HG03135 (cell line): ENCODE measurements around the gene PLLP.

Source experiments
- ATAC-seq: cut with Tn5 transposase; IDR thresholded peaks from one replicate; pipeline ENCODE4 v1.9.1; 2021; ENCODE audit warnings: mild to moderate bottlenecking, moderate library complexity; ENCODE audit not compliant: unreplicated experiment

The PLLP gene, protein sequence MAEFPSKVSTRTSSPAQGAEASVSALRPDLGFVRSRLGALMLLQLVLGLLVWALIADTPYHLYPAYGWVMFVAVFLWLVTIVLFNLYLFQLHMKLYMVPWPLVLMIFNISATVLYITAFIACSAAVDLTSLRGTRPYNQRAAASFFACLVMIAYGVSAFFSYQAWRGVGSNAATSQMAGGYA

DNA sequence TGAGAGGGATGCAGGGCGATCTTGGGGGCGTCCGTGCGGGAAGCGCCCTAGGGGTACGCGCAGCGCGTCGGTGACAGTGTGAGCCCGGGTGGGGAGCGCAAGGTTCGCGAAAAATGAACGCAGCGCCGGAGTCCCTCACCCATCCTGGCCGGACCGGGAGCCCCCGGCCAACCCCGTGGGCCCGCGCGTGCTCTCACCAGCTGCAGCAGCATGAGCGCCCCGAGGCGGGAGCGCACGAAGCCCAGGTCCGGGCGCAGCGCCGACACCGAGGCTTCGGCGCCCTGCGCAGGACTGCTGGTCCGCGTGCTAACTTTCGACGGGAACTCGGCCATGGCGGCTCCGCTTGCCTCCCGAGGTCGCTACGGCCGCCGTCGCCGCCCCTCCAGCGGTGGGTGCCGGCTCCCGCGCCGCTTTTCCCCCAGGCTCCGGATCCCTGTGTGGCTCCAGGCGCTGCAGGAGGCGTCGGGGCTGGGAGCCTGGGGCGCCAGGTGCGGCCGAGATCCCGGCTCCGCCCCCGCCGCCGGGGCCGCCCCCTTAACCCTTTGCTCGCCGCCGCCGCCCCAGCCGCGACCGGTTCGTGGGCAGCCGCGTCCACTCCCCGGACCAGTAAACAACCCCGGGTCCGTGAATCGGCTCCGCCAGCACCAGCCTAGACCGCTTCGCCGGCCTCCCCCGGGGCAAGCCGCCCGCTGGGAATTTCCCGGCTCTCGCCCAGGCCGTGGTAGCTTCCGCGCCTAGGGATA, at the start of gene PLLP:
Gene PLLP, minus strand, starts transcription at position 464 of the 743 bp plus-strand sequence. Its CDS starts 132 bp downstream, at position 332.
- no peak for ATAC-seq

DNA sequence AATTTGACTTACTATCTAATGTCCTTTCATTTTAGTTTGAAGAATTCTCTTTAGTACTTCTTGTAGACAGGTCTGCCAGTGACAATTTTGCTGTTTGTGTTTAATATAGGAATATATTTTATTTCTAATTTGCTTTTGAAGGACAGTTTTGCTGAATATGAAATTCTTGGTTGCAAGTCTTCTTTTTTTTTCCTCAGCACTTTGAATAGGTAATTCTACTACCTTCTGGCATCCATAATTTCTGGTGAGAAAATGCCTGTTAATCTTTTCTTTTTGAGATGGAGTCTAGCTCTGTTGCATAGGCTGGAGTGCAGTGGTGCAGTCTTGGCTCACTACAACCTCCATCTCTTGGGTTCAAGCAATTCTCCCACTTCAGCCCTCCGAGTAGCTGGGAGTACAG, 48.9 kb upstream of the PLLP start:
- ATAC-seq: no peak

DNA sequence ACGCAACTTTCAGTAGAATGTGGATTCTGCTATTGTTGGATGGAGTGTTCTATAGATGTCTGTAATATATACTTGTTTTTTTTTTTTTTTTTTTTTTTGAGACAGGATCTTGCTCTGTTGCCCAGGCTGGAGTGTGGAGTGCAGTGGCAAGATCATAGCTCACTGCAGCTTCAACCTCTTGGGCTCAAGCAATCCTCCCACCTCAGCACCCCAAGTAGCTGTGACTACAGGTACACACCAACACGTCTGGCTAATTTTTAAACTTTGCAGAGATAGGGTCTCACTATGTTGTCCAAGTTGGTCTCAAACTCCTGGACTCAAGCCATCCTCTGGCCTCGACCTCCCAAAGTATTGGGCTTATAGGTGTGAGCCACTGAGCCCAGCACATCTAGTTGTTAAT, 46.9 kb upstream of the PLLP start:
- ATAC-seq: no peak

DNA sequence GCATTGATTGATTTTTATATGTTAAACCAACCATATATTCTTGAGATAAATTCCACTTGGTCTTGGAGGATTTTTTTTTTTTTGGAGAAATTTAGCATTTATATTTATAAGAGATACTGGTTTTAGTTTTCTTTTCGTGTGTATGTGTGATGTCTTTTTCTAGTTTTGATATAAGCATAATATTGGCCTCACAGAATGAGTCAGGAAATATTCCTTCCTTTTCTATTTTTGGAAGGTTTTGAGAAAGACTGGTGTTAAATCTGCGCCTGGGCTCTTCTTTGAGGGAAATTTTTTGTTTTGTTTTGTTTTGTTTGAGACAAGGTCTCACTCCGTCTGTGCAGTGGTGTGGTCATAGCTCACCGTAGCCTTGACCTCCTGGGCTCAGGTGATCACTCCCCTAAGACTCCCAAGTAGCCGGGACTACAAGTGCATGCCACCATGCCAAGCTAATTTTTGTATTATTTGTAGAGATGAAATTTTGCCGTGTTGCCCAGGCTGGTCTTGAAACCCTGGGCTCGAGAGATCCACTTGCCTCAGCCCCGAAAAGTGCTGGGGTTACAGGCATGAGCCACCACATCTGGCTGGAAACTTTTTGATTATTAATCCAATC, 45.4 kb upstream of the PLLP start:
- ATAC-seq: no peak

DNA sequence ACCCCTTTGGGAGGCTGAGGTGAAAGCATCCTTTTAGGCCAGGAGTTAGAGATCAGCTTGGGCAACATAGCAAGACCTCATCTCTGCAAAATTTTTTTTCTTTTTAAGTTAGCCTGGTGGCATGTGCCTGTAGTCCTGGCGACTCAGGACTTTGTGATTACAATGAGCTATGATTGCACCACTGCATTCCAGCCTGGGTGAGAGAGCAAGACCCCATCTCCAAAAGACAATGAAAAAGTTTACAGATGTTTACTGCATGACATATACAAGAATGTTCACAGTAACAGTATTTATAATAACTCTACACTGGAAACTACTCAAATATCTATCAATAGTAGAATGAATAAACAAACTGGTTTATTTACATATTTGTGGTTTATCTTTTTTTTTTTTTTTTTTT, 41.0 kb upstream of the PLLP start:
- no peak for ATAC-seq

DNA sequence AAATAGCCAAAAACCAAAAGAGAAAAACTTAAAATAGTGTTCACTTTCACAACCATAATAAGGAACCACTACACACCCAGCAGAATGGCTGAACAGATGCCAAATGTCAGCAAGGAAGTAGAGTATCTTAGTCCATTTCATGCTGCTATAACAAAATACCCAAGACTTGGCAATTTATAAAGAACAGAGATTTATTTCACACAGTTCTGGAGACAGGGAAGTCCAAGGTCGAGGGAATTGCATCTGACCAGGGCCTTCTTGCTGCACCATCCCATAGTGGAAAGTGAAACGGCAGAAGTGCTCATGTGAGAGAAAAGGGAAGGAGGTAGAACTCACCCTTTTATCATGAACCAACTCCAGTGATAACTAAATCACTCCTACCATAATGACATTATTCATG, 40.3 kb upstream of the PLLP start:
- no peak for ATAC-seq

DNA sequence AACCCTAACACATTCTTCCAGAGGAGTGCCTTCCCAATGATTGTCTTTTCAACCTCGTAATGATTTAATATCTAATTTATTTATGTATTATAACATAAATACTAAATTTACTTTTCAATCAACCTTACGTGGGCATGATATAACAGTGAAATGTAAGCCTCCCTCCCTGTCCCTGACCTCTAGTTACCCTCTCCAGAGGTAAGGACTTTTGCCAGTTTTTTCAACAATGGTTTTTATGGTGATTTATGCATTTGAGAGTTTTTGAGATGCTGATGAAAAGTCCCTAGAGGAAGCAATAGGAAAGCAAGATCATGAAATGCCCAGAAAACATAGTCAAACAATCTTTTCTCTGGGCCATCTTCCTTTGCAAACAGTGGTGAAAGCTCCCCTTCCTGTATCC, 35.2 kb upstream of the PLLP start:
- no peak for ATAC-seq

DNA sequence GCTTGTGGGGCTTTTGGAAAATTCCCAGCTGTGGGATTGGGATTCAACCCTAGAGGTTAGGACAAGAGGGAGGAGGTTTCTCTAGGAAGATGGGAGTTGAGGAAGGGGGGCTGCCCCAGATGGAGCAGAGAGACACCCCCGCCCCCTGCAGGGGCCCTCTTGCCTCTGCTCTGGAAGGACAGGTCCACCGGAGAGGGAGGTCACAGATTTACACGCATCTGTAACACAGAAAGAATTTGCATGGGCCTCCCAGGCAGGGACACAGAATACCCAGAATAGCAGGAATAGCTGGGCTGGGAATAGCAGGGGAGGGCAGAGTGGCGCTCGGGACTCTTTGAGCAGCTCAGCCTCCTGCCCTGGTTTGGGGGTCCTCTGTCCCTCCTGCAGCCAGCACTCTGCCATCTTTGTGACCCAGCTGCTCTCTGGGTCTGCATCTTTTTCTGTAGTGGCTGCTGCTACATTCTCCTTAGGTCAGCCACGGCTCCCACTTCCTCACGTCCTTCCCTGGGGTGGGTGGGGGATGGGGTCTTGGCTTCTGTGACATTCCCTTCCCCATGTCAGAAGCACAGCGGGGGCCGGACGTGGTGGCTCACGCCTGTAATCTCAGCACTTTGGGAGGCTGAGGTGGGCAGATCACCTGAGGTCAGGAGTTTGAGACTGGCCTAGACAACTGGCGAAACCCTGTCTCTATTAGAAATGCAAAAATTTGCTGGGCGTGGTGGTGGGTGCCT, 33.9 kb upstream of the PLLP start:
- no peak for ATAC-seq

DNA sequence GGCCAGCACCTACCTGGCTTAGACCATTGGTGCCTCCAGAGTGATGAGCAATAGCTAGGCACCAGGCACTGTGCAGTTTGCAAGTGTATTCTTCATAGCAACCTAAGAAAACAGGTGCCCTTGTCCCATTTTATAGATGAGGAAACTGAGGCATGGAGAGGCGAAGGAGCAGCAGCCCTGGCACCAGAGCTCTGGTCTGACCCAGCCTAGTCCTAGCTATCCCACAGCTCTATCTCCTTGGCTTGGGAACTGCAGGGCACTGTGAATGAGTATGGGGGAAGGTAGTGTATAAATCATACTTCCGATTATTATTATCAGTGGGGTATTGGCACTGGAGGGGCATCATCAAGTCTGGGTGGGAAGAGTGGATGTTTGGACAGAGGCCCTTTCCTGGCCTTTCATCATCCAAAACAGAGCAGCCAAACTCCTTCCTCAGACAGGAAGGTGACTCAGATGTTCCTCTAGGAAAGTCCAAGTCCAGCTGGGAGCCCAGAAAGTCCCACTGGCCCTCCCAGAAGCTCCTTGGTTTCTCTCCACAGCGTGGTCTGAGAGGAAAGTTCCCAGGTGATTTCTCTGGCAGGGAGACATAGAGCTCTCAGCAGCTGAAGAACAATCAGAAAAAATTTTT, 32.0 kb upstream of the PLLP start:
- no peak for ATAC-seq

DNA sequence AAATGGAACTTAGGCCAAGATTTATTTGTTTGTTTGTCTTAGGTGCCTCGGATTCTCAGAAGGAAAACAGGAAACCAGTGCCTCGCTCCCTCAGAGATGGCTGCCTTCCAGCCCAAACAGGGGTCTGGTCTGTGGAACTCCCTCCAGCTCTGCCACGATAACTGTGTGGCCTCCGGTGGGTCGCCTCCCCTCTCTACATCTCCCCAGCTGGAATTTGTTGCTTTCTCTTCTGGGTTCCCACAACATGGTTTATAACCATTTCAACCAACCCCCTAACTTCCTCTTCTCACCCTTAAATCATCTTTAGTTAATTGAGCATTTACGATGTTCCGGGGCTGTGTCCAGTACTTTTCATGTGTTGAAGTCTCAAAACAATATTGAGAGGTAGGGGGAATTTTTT, 30.9 kb upstream of the PLLP start:
- no peak for ATAC-seq

DNA sequence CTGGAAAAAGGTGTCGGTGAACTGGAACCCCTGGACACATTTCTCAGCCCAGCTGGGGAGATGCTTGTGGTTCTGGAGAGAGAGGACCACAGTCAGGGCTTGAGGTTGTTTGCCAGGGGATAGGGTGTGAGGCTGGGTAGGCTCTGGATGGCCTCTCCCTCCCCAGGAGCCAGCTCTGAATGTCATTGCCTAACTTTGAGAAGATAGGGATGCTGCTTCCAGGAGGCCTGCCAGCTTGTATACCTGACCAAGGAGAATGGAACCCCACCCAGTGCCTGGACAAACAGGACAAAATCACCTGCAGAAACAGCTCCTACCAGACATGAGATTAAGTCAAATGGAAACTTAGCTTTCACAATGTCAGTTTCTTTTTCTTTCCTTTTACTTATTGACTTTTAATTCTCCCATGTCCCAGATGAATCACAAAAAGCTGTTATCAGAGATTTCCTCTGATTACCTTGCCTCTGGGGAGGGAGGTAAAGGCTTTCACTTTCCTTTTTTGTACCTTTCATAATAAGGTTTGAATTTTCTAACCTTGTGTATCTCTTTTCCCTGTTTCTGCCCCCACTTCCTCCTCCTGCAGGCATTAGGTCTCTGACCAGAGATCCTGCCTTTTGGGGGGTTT, 29.8 kb upstream of the PLLP start:
- ATAC-seq: no peak

DNA sequence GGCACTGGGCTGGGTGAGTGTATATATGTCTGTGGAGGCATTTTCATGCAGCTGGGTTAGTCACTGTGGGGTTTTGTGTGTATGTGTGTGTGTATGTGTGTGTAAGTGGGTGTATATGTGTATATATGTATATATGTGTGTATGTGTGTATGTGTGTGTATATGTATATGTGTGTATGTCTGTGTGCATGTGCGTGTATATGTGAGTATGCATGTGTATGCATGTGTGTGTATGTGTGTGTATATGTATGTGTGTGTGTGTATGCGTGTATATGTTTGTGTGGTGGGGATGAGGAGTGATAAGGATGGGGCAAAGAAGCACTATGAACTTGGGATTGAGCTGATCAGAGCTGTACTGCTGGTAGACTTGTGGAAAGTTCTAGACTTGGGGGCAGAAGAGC, 29.0 kb upstream of the PLLP start:
- ATAC-seq: no peak

DNA sequence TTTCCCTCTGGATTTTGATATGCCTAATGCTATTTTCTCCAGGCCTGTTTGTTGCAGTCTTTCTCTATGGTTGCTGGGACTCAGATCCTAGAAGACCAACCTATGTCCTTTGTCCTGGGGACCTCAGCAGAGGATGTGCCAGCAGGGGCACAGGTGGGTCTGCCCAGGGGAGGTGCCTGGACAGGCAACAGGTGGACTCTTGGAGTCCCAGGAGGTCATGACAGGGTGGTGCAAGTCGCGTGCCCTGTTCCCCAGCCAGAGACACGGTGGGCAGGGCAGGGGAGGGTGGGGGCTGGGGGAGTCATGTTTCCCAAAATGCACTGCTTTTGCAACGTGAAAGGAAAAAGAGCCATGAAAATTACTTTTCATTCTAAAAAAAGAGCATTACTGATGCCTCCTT, 26.3 kb upstream of the PLLP start:
- ATAC-seq: no peak

DNA sequence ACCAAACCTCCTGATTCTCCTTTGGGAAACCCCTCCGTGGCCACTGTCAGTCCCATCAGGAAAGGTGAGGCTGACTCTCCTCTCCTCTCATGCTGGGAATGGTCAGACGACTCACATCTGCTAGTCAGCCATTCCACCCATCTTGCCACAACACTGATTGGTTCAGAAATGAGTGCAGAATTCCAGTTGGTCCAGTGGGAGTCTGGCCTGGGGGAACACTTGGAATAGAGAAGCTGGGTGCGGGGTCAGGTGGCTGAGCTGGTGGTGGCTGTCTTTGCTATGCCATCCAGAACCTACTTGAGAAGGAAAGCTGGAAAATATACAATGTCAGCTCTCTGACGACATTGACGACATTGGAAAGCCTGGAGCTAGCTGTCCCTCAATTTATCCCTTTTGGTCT, 23.6 kb upstream of the PLLP start:
- no peak for ATAC-seq

DNA sequence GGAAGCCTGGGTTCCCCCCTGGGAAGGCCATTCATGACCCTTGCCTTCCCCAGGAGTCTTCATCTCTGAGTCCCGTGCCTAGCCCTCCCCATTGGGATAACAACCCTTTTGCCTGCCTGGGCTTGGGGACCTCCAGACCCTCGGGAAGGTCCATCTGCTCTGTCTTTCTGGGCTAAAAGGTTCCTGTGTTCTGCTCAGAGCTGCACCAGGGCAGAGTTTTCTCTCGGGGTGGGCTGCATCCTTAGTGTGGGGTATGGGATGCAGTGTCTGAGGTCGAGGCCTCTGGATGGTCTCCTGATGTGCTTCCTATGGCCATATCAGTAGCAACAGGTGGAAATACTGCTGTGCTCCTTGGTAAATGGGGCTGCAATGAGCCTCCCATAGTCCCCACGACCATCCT, 22.9 kb upstream of the PLLP start:
- no peak for ATAC-seq

DNA sequence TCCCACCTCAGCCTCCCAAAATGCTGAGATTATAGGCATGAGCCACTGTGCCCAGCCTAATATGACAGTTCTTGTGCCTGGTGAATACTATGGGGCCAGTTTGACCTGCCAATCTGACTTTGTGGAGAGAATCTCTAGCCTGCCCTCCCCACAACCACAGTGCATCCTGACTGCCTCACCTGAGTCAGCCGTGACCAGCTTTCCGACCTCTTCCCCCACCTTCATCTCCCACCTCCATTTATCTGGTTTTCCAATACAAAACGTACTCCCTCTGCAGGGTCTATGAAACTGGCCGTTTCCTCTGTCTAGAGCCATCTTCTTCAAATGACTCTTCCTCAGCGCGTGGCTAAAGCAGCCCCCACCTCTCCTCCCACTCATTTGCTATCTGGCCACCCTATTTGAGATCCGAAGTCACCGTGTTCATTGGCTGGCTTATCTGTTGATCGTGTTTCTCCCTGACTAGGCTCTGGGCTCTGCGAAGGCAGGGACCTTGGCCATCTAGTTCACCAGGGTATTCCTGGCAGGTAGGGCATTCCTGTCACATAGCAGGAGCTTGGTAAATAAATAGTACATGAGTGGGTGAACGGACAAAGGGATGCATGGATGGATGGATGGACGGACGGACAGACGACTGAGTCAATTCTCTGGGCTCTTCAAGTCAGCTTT, 22.3 kb upstream of the PLLP start:
- no peak for ATAC-seq

DNA sequence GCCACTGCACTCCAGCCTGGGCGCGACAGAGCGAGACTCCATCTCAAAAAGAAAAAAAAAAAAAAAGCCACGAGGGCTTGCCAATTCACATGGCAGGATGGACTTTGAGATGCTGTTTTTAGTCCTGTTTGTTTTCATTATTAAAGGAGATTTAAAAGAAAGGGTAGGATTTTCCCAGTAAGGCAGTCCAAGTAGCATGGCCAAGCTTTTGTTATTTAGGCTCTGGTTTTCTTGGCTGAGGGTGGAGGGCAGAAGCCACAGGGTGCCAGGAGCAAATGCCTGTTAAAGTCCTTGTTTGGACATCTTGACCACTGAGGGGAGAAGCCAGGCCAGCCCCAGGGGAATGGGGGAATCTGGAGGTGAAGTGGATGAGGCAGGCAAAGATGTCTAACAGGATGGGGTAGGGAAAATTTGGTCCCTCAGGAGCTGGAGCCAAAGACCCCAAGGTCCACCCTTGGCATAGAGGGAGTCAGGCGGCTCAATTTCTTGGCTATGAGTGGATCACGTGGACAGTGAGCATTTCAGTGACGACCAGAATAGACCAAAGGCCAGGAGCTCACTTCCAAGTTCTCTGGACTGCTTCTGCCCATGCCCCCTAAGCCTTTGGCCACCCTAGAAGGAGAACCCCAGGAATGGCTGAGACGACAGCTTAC, 20.8 kb upstream of the PLLP start:
- no peak for ATAC-seq

DNA sequence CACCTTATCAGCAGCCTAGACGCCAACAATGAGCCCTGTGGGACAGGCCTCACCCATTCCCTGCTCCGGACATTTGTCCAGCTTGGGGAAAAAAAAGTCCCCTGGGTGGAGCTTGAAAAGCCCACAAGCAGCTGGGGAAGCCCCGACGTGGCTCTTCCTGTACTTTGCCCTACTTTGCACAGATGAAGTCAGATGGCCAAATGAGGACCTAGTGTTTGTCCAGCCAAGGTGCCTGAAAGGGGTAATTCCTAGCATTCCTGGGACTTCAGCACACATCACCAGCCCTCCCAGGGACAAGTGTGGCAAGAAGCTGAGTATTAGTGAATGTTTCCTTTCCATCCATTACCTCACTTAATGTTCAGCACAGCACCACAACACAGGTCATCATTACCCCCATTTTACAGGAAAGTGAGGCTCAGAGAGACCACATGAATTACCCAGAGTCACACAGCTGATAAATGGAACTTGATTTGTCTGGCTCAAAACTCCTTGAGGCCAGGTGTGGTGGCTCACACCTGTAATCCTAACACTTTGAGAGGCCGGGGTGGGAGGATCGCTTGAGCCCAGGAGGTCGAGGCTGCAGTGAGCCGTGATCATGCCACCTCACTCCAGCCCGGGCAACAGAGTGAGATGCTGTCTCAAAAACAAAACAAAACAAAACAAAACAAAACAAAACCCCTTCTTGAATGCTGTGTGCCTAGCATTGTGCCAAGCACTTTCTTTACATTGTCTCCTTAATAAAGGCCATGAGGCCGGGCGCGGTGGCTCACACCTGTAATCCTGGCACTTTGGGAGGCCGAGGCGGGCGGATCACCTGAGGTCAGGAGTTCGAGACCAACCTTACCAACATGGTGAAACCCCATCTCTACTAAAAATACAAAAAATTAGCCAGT, 19.9 kb upstream of the PLLP start:
- ATAC-seq: no peak

DNA sequence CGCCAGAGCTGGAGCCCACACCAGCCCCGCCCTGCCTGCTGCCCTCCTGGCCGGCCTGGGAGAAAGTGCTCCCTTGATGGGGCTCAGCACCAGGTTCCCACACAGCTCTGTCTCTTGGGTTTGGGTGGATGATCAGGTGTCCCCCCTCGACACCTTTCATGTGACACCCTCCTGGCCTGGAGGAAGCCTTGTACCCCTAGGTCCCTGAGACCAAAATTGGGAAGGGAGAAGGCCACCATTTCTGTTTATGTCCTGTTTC, 19.4 kb upstream of the PLLP start:
- ATAC-seq: no peak
